Mammary epithelial cell (primary cell): Measurements from ENCODE around the gene SELENOM.
"Not testable (repeated sequence)": the region's sequence is repeated elsewhere in the genome, so short reads cannot be mapped to it uniquely, and the experiment has no call there.

Experiments
- CTCF ChIP-seq, 2 donors: IDR thresholded peaks in 1 of 2; conservative IDR thresholded peaks in 1 of 2; 2 replicates each; pipeline ENCODE4 v1.5.1; 2011 to 2012; ENCODE audit warnings: inconsistent platforms in 2 of 2, low read length in 2 of 2, mild to moderate bottlenecking in 2 of 2, control low read depth in 1 of 2, low read depth in 1 of 2; ENCODE audit not compliant: insufficient read depth in 1 of 2; ENCODE audit errors: extremely low read depth in 1 of 2
- EZH2 ChIP-seq: IDR thresholded peaks from 2 replicates; pipeline ENCODE4 v1.6.1; 2012; ENCODE audit warnings: low read length, inconsistent platforms, borderline replicate concordance

- not testable (repeated sequence) for TF ChIP-seq CTCF (conservative IDR thresholded peaks at IDR 0.05 in 1 of 2, IDR thresholded peaks at IDR 0.05 in 1 of 2; ENCODE audit: extremely low read depth in 1 of 2, insufficient read depth in 1 of 2, low read depth in 1 of 2, low read length in 2 of 2); EZH2
These were observed 34.2 kb downstream of the SELENOM start for GRCh38 chr22:31073125-31073524.
